Ovary (tissue), 3 donors: ENCODE measurements around the gene PEX5.

Experiments
- EP300 ChIP-seq: sonication (generic); formaldehyde crosslinking; IDR thresholded peaks from one replicate; pipeline ENCODE4 v1.6.1; 2017; ENCODE audit warnings: antibody characterized with exemption
- POLR2A ChIP-seq: fragments of 450-650 bp; IDR thresholded peaks from one replicate; pipeline ENCODE4 v1.6.1; 2017; ENCODE audit warnings: antibody characterized with exemption, mild to moderate bottlenecking, moderate library complexity
- TF ChIP-seq, protein P1 (sequence below), 3 donors: fragments of 450-650 bp in 2 of 3; fragments of 200-600 bp in 1 of 3; IDR thresholded peaks; one replicate each; pipeline versions ENCODE4 v1.5.1 to v1.8.0; 2016 to 2022; ENCODE audit warnings: antibody characterized with exemption in 3 of 3, mild to moderate bottlenecking in 1 of 3
- donor health status: DM: no; HTN: no; CAD: no.

- no peak for TF ChIP-seq POLR2A
- TF ChIP-seq, protein P1, sequence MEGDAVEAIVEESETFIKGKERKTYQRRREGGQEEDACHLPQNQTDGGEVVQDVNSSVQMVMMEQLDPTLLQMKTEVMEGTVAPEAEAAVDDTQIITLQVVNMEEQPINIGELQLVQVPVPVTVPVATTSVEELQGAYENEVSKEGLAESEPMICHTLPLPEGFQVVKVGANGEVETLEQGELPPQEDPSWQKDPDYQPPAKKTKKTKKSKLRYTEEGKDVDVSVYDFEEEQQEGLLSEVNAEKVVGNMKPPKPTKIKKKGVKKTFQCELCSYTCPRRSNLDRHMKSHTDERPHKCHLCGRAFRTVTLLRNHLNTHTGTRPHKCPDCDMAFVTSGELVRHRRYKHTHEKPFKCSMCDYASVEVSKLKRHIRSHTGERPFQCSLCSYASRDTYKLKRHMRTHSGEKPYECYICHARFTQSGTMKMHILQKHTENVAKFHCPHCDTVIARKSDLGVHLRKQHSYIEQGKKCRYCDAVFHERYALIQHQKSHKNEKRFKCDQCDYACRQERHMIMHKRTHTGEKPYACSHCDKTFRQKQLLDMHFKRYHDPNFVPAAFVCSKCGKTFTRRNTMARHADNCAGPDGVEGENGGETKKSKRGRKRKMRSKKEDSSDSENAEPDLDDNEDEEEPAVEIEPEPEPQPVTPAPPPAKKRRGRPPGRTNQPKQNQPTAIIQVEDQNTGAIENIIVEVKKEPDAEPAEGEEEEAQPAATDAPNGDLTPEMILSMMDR (IDR thresholded peaks at IDR 0.05), result no peak
- TF ChIP-seq EP300, result no peak
Observed at GRCh38 chr12:7205091-7205490, 15.6 kb downstream of the PEX5 start.
